GM23248 (cell line): ENCODE data around the gene PWP2. TPM values are rescaled to one million over a fixed set of nuclear protein-coding genes. Genes with fewer than 3 reads are reported as not detected.
"Not testable (repeated sequence)": the region's sequence is repeated elsewhere in the genome, so short reads cannot be mapped to it uniquely, and the experiment has no call there.

ENCODE experiments used
- DNase-seq: peaks from one replicate; pipeline ENCODE4 v3.0.0-alpha.2; 2015
- H2AFZ ChIP-seq: fragments of 200-600 bp; sonication (generic); 2 replicates; pipeline ENCODE4 v1.6.1; 2016; ENCODE audit warnings: antibody characterized with exemption
- H3F3A ChIP-seq: fragments of 200-600 bp; sonication (generic); 2 replicates; pipeline ENCODE4 v1.6.1; 2016; ENCODE audit warnings: mild to moderate bottlenecking, antibody characterized with exemption, mixed run types; ENCODE audit not compliant: insufficient read depth
- H3K27ac ChIP-seq: fragments of 200-600 bp; sonication (generic); 2 replicates; pipeline ENCODE4 v1.5.1; 2016; ENCODE audit warnings: mild to moderate bottlenecking
- H3K27me3 ChIP-seq: fragments of 200-600 bp; sonication (generic); replicated peaks from 2 replicates; pipeline ENCODE4 v1.6.1; 2016; ENCODE audit warnings: mild to moderate bottlenecking; ENCODE audit not compliant: insufficient read depth
- H3K36me3 ChIP-seq: fragments of 200-600 bp; sonication (generic); 2 replicates; pipeline ENCODE4 v1.6.1; 2016; ENCODE audit warnings: low read depth, mild to moderate bottlenecking
- H3K4me1 ChIP-seq: fragments of 200-600 bp; sonication (generic); 2 replicates; pipeline ENCODE4 v1.6.1; 2016; ENCODE audit warnings: mild to moderate bottlenecking; ENCODE audit not compliant: insufficient read depth
- H3K4me2 ChIP-seq: fragments of 200-600 bp; sonication (generic); one replicate; pipeline ENCODE4 v1.6.1; 2016; ENCODE audit warnings: mild to moderate bottlenecking; ENCODE audit not compliant: unreplicated experiment
- H3K4me3 ChIP-seq: fragments of 200-600 bp; sonication (generic); 2 replicates; pipeline ENCODE4 v1.5.1; 2016; ENCODE audit warnings: mild to moderate bottlenecking
- H3K79me2 ChIP-seq: fragments of 200-600 bp; sonication (generic); 2 replicates; pipeline ENCODE4 v1.6.1; 2016; ENCODE audit warnings: mild to moderate bottlenecking; ENCODE audit not compliant: insufficient read depth
- H3K9ac ChIP-seq: fragments of 200-600 bp; sonication (generic); 2 replicates; pipeline ENCODE4 v1.6.1; 2016; ENCODE audit warnings: mild to moderate bottlenecking
- H3K9me2 ChIP-seq: fragments of 200-600 bp; sonication (generic); 2 replicates; pipeline ENCODE4 v1.6.1; 2016; ENCODE audit warnings: mixed run types, mild to moderate bottlenecking, moderate library complexity; ENCODE audit not compliant: insufficient read depth
- H3K9me3 ChIP-seq: fragments of 200-600 bp; sonication (generic); one replicate; pipeline ENCODE4 v1.6.1; 2017; ENCODE audit warnings: low read depth
- H4K20me1 ChIP-seq: fragments of 200-600 bp; sonication (generic); 2 replicates; pipeline ENCODE4 v1.6.0; 2016; ENCODE audit not compliant: insufficient read depth
- WGBS, 2 experiments: methylation state at CpG; one replicate each; pipeline ENCODE4 v1.1.6; 2015 to 2017; ENCODE audit warnings: low lambda C conversion rate in 2 of 2, low coverage in 1 of 2; ENCODE audit errors: missing lambda C conversion rate in 2 of 2; 5-methylcytosine and 5-hydroxymethylcytosine counted together
- in situ Hi-C: fragments of 300-500 bp; cut with MboI; formaldehyde crosslinking; loops from 2 replicates; pipeline ENCODE4 v1.15.0; 2020
- polyA plus RNA-seq: library from polyadenylated mRNA; unstranded; fragments of >200 nt; fragmentation: Nextera tagmentation; extraction: Ambion mirVana; gene quantifications from 2 replicates; pipeline ENCODE4 v1.2.1, GENCODE V29; 2016
- total RNA-seq: library from RNA; depleted of rRNA; stranded (reverse); fragments of >200 nt; shearing (Covaris generic); gene quantifications from 2 replicates; pipeline ENCODE4 v1.2.3, GENCODE V29; 2014

Gene PWP2
- total and polyA plus RNA-seq, 2 experiments from 2014 or later, result 11.2 to 16.1 TPM

DNA sequence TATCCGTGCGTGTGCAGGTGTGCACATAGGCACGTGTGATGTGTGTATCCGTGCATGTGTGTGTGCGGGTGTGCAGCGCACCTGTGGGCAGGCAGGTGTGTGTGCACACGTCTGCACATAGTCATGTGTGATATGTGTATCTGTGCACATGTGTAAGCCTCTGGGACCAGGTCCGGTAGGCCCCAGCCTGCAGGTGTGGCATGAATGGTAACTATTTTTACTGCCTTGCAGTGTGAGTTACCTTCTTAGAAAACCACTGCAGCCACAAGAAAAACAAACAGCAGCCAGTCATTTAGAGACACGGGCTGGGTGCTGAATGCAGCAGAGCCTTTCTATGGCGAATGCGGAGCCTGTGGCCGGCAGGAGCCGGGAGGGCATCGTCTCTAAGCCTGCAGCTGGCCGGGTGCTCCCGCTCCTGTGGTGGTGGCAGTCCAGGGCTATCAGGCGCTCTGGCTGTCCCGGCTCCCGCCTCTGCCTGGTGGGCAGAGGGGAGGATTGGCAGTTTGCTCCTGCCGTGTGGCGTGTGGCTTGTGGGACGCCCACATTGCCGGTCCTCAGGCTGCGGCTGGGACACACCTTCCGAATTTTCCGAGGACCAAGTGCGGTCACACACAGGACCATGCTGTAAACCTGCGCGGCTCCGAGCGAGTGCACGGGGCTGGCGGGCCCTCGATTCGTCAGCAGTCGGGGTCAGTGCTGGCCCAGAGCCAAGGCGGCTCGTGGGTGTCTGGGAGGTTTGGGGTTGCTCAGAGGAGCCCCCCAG, 48.2 kb downstream of the PWP2 start:
- H3K4me2 ChIP-seq, H3K4me1 ChIP-seq, H3K4me3 ChIP-seq, H3K27ac ChIP-seq, H3K9me3 ChIP-seq, H4K20me1 ChIP-seq, H2AFZ ChIP-seq, H3K9ac ChIP-seq, in situ Hi-C loops, H3K36me3 ChIP-seq, H3F3A ChIP-seq, H3K9me2 ChIP-seq, H3K27me3 ChIP-seq, H3K79me2 ChIP-seq, DNase-seq: not testable (repeated sequence)
- 90% methylated on average over 4 of the region's 38 CpGs; no CpG with 5 or more reads in 1 of the 2 experiments for WGBS, 2 experiments

DNA sequence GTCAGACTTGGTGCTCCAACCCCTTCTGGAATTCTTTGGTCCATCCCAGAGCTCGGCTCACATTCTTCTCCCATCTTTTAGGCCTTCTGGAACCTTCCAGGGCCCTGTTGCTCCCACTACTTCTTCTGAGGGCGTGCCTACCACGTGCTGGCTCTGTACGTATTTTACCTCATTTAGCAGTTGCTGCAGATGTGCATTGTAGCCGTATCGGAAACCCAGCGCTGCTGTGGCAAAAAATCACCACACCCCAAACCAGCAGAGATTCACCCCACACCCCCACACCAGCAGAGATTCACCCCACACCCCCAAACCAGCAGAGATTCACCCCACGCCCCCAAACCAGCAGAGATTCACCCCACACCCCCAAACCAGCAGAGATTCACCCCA, 48.8 kb downstream of the PWP2 start:
- H3K36me3 ChIP-seq, H3K27ac ChIP-seq, H3K4me2 ChIP-seq, H3K4me1 ChIP-seq, H3K79me2 ChIP-seq, H3K9ac ChIP-seq, H2AFZ ChIP-seq, H3K9me2 ChIP-seq, H4K20me1 ChIP-seq, in situ Hi-C loops, H3K4me3 ChIP-seq, H3K9me3 ChIP-seq, H3F3A ChIP-seq, H3K27me3 ChIP-seq, DNase-seq: not testable (repeated sequence)
- 88% methylated on average over 1 of the region's 8 CpGs; no CpG with 5 or more reads in 1 of the 2 experiments for WGBS, 2 experiments

DNA sequence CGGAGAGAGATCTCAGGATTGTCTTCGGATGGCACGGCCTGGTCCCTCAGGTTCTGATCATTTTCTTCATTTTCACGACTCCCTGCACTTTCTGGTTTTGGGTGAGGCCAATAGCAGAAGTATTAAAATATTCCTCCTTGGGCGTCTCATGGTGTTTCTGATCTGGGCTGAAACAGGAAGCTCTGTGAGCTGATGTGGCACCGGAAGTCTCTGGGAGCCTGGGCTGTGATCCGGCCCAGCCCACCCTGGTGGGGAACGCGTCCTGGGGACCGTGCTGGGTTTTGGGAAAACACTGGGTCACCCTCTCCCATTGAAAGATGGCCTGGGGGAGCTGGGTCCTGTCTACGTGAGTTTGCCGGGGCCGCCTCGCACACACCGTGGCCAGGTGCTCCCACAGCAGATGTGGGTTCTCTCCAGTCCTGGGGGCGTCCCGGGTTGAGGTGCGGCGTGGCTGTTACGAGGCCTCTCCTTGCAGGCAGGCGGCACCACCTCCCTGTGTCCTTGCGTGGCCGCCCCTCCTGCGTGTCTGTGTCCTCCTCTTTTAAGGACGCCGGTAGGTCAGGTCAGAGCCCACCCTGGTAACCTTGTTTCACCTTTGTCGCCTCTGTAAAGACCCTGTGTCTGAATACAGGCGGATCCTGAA, 50.4 kb downstream of the PWP2 start:
- H4K20me1 ChIP-seq, H2AFZ ChIP-seq, DNase-seq, H3K79me2 ChIP-seq, H3K9me2 ChIP-seq, H3K9ac ChIP-seq, H3K4me3 ChIP-seq, H3K36me3 ChIP-seq, H3K4me2 ChIP-seq, in situ Hi-C loops, H3K4me1 ChIP-seq, H3K9me3 ChIP-seq, H3F3A ChIP-seq, H3K27me3 ChIP-seq, H3K27ac ChIP-seq: not testable (repeated sequence)
- 82 to 90% methylated on average over 2 to 5 of the region's 28 CpGs for WGBS, 2 experiments

DNA sequence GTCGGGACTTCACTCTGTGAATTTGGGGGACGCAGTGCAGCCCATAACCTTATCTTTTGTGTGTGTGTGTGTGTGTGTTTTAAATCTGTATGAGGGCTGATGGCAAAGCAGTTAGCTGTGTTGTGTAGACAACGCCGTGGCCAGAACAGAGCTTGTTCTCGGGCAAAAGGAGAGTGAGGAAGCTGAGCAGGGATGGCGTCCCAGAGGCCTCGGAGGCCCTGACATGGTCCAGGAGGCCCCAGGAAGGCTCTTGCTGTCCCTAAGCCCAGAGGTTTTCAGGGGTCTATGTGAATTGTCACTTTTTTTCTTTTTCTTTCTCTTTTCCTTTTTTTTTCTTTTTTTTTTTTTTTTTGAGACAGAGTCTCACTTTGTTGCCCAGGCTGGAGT, 50.9 kb downstream of the PWP2 start:
- H3K4me2 ChIP-seq, H3K36me3 ChIP-seq, H2AFZ ChIP-seq, H3K27ac ChIP-seq, H3K9ac ChIP-seq, H3K9me2 ChIP-seq, H3K4me1 ChIP-seq, H3K4me3 ChIP-seq, H3K27me3 ChIP-seq, DNase-seq, H3K9me3 ChIP-seq, H3K79me2 ChIP-seq, H3F3A ChIP-seq, in situ Hi-C loops, H4K20me1 ChIP-seq: not testable (repeated sequence)
- 82 to 93% methylated on average over 3 to 5 of the region's 7 CpGs for WGBS, 2 experiments

DNA sequence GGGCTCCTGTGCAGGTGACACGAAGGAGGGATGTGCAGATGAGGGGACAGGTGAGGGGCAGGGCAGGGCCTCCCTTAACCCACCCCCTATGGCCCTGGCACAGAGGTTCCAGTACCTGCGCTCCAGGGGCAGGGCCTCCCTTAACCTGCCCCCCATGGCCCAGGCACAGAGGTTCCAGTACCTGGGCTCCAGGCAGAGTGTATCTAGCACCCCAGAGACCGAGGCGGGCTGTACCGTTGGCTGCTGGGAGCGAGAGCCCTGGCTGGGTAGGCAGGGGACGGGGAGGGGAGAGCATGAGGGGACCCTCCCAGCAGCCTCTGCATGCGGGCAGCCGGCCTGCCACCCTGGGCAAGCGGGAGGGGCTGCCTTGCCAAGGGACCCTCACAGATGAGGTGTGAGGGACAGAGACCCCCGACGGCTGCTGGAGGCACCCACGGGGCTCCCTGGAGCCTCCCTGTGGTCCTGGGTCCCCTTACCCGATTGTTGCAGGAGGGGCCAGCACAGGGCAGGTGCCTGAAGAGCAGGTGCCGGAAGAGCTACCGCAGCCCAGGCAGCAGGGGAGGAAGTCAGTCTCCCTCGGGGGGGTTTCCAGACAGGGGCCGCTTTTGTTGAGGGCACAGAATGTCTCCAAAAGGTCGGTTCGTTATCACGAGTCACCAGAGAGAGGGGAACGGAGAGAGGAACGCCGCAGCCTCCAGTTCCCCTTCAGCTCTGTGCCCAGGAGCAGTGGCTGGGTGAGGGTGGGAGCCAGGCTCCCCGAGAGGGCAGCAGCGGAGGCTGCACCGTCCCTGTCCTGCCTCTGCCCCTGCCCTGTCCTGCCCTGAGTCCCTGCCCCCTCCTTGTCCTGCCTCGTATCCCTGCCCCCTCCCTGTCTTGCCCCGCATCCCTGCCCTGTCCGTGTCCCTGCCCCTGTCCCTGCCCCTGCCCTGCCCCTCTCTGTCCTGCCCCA, 52.4 kb downstream of the PWP2 start:
- H3K4me2 ChIP-seq, in situ Hi-C loops, H3K4me3 ChIP-seq, H2AFZ ChIP-seq, H3K27ac ChIP-seq, H3K9ac ChIP-seq, H3K79me2 ChIP-seq, H3F3A ChIP-seq, DNase-seq, H3K9me3 ChIP-seq, H3K27me3 ChIP-seq, H3K9me2 ChIP-seq, H4K20me1 ChIP-seq, H3K4me1 ChIP-seq, H3K36me3 ChIP-seq: not testable (repeated sequence)
- WGBS, 2 experiments, result 100% methylated on average over 1 of the region's 30 CpGs; no CpG with 5 or more reads in 1 of the 2 experiments

DNA sequence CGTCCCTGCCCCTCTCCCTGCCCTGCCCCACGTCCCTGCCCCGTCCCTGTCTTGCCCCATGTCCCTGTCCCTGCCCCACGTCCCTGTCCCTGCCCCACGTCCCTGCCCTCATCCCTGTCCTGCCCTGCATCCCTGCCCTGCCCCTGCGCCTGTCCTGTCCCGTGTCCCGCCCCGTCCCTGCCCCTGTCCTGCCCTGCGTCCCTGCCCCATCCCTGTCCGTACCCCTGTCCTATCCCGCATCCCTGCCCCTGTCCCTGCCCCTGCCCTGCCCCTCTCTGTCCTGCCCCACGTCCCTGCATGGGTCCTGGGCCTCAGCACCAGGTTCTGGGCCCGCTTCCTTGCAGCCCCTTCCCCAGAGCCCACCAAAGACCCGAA, 53.1 kb downstream of the PWP2 start:
- H3K36me3 ChIP-seq, H3K9me3 ChIP-seq, H3K4me3 ChIP-seq, H3K79me2 ChIP-seq, DNase-seq, H3K27ac ChIP-seq, H3F3A ChIP-seq, H2AFZ ChIP-seq, in situ Hi-C loops, H3K4me1 ChIP-seq, H3K9me2 ChIP-seq, H3K4me2 ChIP-seq, H3K9ac ChIP-seq, H3K27me3 ChIP-seq, H4K20me1 ChIP-seq: not testable (repeated sequence)
- no CpG with 5 or more reads among the region's 15 CpGs for WGBS, 2 experiments

DNA sequence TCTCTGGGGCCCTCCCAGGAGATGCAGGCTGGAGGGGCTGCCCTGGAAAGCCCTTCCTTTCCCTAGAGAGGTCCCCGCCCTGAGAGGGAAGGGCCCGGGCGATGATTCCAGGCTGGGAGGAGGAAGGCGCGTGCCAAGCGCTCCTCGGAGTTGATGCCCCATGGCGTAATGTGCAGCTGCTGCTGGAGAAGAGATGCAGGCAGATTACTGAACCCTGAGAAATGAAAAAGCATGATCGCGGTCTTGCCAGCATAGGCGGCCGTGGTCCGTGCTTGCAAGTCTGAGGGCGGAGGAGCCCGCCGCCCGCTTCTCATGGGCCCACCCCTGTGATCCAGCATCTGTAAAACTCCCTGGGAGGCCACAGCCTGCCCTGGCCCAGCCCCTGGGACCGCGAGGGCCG, 53.6 kb downstream of the PWP2 start:
- H3K36me3 ChIP-seq, H3K9me3 ChIP-seq, H3K4me2 ChIP-seq, H3K9me2 ChIP-seq, H3K79me2 ChIP-seq, in situ Hi-C loops, H3K4me3 ChIP-seq, H2AFZ ChIP-seq, H3K9ac ChIP-seq, H3K4me1 ChIP-seq, DNase-seq, H3K27ac ChIP-seq, H3F3A ChIP-seq, H3K27me3 ChIP-seq, H4K20me1 ChIP-seq: not testable (repeated sequence)
- no CpG with 5 or more reads among the region's 20 CpGs for WGBS, 2 experiments
